HG02973 (cell line): ENCODE measurements around the gene LGALS9.
A peak's percentile ranks its signal among the peaks of the same experiment; 100 is the strongest.
"Not testable (repeated sequence)": the region's sequence is repeated elsewhere in the genome, so short reads cannot be mapped to it uniquely, and the experiment has no call there.

Experiments
- ATAC-seq: cut with Tn5 transposase; IDR thresholded peaks from one replicate; pipeline ENCODE4 v1.9.1; 2021; ENCODE audit warnings: moderate library complexity; ENCODE audit not compliant: unreplicated experiment

The LGALS9 gene

GRCh38 chr17:27651411-27652345 is 20.7 kb downstream of the LGALS9 start:
- ATAC-seq = no peak

- ATAC-seq = not testable (repeated sequence)
Measured at GRCh38 chr17:27653449-27653971, 22.5 kb downstream of the LGALS9 start.

GRCh38 chr17:27654136-27654535 is 23.1 kb downstream of the LGALS9 start:
- ATAC-seq = no peak

GRCh38 chr17:27654654-27655524 is 23.9 kb downstream of the LGALS9 start:
- ATAC-seq = peak; percentile 82

- ATAC-seq = not testable (repeated sequence)
Measured at GRCh38 chr17:27655525-27656111, 24.6 kb downstream of the LGALS9 start.

GRCh38 chr17:27656620-27657019 is 25.6 kb downstream of the LGALS9 start:
- not testable (repeated sequence) for ATAC-seq

GRCh38 chr17:27657620-27658019 is 26.6 kb downstream of the LGALS9 start:
- no peak for ATAC-seq

- no peak for ATAC-seq
Measured at GRCh38 chr17:27659683-27660082, 28.7 kb downstream of the LGALS9 start.

- no peak for ATAC-seq
Measured at GRCh38 chr17:27660436-27660835, 29.4 kb downstream of the LGALS9 start.

- ATAC-seq = no peak
Measured at GRCh38 chr17:27663936-27664605, 33.1 kb downstream of the LGALS9 start.

GRCh38 chr17:27664606-27664965 is 33.6 kb downstream of the LGALS9 start:
- ATAC-seq = no peak

GRCh38 chr17:27665549-27665948 is 34.6 kb downstream of the LGALS9 start:
- no peak for ATAC-seq

- not testable (repeated sequence) for ATAC-seq
Measured at GRCh38 chr17:27666270-27666669, 35.3 kb downstream of the LGALS9 start.

- no peak for ATAC-seq
Measured at GRCh38 chr17:27666831-27667560, 36.0 kb downstream of the LGALS9 start.

GRCh38 chr17:27667656-27668487 is 36.9 kb downstream of the LGALS9 start:
- no peak for ATAC-seq

- ATAC-seq = no peak
Measured at GRCh38 chr17:27668488-27668823, 37.5 kb downstream of the LGALS9 start.

- no peak for ATAC-seq
Measured at GRCh38 chr17:27669136-27669535, 38.1 kb downstream of the LGALS9 start.

GRCh38 chr17:27669850-27670249 is 38.9 kb downstream of the LGALS9 start:
- ATAC-seq = no peak
